HG03060 (cell line): ENCODE results near the gene CA10.

Source experiments
- ATAC-seq: cut with Tn5 transposase; IDR thresholded peaks from one replicate; pipeline ENCODE4 v1.9.1; 2021; ENCODE audit warnings: low read depth, moderate number of reproducible peaks; ENCODE audit not compliant: unreplicated experiment

Gene CA10

GRCh38 chr17:51736356-51736755 lies 422.2 kb downstream of the CA10 start:
- ATAC-seq = no peak

GRCh38 chr17:51734976-51735375 lies 423.5 kb downstream of the CA10 start:
- no peak for ATAC-seq

DNA sequence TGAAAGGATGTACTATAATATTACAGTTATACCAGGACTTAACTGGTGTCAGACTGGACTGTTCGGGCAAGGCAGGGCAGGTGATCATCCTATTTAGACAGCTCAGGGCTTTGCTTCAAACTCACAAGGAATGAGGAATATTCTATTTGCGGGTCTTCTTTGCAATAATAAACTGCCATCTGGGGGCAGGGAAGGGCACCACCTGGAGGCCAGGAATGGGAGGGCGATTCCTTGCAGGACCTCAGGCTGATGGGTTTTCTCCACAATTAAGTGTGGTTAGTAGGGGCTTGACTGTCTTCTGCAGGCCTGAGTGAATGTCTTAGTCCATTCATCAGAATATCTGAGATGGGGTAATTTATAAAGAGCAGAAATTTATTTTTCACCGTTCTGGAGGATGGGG lies 424.1 kb downstream of the CA10 start:
- ATAC-seq = no peak

GRCh38 chr17:51733166-51733565 lies 425.3 kb downstream of the CA10 start:
- no peak for ATAC-seq

GRCh38 chr17:51731941-51732722 lies 426.4 kb downstream of the CA10 start:
- ATAC-seq = no peak

- ATAC-seq = no peak
Observed at GRCh38 chr17:51730303-51731050, 428.0 kb downstream of the CA10 start.

DNA sequence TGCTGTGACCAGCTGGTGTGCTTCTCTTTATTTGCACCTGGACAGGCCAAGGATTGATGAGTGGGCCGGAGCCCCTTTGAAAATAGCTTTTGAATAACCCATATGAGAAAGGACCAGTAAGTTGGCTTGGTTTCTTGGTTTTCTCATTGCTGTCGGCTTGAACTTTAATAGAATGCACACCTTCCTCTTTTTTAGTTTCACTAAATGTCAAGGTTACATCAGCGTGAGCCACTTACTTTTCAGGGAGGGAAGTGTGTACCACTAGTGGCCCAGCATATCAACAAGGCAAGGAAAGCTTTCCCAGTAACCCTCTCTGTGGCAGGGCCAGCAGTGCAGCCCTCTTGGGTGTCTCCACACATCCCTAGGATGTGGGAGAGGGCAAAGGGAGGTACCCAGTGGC lies 433.3 kb downstream of the CA10 start:
- peak; percentile 87 for ATAC-seq

- no peak for ATAC-seq
Observed at GRCh38 chr17:51724043-51724580, 434.4 kb downstream of the CA10 start.

DNA sequence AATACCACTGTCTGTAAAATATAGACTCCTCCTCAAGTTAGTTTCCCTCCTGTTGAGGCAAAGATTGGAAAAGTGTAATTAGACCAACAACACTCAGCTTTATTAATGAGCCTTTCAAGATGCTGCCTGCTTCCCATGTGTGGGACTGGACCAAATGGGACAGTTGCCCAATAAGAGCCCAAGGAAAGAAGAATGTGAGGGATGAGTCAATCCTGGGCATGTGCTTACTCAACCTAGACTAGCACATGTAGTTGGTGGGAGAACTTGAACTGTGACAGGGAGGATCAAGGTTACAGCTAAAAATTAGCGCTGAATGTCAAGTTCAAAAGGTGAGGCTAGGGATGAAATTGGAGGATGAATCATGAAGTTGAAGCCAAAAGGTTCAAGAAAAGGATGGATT lies 435.5 kb downstream of the CA10 start:
- no peak for ATAC-seq

GRCh38 chr17:51721730-51722129 lies 436.8 kb downstream of the CA10 start:
- ATAC-seq = no peak

GRCh38 chr17:51720439-51720838 lies 438.1 kb downstream of the CA10 start:
- ATAC-seq = no peak

DNA sequence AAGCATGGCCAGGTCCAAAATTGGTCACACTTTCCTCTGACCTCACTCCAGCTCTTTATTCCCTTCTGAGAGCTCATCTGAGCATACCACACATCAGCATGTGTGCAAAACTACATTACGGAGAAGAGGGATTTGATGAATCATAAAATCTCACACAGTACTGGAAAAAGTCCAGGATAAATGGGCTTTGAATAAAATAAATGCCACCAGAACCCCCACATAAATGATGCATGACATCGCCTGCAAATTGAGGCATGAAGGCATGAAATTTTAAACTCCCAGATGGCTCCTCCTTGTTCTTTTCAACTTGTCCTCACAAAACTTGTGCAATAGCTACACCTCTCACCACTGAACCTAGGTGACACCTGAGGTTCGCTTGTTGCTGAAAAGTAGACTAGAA lies 439.5 kb downstream of the CA10 start:
- no peak for ATAC-seq

- ATAC-seq = no peak
Observed at GRCh38 chr17:51711581-51711980, 446.9 kb downstream of the CA10 start.

DNA sequence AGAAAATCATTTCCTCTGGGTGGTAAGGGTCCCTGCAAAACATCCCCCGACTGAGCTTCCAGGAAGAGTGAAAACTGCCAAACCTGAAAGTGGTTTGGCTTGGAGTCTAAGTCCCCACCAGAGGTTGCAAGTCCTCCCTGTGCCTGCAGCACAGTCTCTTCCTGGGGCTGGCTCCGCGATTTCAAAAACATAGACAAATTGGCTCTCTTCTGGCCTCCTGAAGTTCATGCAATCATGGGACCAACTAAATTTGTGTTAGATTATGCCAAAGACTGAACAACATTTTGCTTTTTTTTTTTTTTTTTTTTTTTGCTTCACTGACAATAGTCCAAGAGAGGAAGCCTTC lies 447.9 kb downstream of the CA10 start:
- no peak for ATAC-seq

DNA sequence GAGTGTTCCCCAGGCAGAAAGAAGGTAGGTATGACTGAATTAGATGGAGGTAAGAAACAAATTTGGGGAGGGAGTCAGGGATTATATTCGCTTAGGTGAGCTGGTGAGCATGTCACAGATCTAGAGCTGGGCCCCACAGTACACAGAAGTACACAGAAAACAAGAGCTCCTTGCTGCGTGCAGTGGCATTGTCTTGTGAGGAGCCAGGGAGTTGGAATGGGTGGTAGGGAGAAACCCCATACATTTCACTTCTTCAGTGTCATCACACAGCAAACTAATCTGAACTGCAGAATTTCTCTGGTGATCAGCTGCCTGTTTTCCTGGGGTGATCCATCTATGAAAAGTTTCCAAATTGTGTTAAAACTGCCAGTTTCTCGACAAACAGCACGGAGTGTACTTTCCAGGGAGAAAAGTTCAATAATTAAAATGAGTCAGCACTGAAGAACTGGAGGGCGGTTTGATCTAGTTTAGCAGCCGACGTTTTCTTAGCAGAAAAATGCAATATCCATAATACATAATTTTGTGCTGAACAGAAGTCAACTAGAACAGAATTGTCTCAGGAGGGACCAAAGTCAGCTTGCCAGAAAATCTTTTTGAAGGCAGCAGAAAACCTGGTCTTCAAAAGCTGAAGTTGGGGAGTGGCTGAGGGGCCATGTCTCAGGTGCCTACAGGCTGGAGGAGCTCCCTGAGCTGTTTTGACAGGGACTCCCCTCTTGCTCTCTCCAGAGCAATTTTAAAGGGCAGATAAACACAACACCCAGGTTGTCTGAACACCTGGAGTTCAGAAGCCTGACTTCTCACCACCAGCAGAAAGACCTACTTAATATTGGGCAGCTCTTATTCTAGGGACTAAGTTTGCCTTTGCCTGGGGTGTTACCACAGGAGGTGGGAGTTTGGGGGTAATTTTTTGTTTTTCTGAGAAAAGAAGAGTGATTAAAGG lies 448.6 kb downstream of the CA10 start:
- no peak for ATAC-seq

GRCh38 chr17:51707216-51707615 lies 451.3 kb downstream of the CA10 start:
- ATAC-seq = no peak

DNA sequence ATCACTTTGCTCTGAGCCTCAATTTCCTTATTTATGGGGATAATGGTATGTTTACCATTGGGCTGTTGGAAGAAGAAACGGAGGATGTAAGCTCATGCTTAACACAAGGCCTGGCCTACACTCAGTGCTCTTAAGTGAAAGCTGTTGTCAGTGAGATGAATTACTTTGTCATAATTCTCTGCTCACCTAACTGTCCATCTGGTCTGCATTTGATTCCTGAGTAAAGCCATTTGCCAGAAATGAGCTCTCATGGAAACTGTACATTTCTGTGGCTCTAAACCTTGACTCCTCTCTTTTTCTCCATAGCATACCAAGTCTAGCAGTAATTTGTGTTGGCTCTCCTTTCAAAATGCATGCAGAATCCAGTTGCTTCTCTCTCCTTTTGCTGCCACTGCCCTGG lies 452.4 kb downstream of the CA10 start:
- no peak for ATAC-seq

- ATAC-seq = no peak
Observed at GRCh38 chr17:51703361-51704341, 454.9 kb downstream of the CA10 start.

DNA sequence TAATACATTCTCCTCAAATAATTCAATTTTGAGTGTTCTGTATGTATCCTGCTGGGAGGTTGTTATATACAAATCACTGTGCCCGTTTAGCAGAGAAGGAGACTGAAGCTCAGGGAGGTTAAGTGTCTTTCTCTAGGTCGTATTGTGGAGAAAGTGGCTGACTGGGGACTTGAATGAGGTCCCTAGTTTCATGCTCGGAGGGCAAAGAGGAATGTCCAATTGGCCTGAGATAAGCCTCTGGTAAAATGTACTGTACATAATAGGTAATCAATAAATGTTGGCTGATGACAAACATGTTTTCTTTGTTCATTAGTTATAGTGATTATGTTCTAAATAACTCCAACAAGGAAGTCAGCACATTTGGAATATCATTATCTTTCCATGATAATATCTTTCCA lies 455.6 kb downstream of the CA10 start:
- no peak for ATAC-seq

DNA sequence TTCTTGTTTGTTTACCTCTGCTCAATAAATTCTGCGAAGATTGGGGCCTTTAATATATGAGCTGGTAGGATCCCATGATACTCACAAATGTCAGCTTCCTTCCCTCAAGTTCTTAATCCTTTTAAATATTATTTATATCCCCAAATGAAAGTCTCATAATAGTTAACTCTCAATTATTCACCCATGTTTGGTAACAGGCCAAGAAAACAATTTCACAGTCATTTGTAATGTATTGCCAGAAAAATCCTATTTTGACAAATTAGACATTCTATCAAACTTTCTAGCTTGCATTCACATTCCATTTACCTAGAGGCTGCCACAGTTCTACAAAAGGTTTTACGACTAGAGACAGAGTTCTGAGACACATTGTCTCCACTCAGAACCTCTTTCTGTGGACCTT lies 457.0 kb downstream of the CA10 start:
- ATAC-seq = no peak
